ENCODE results near the gene RANBP10. TPM values are rescaled to one million over a fixed set of nuclear protein-coding genes. Genes with fewer than 3 reads are reported as not detected.
A peak's percentile ranks its signal among the peaks of the same experiment; 100 is the strongest.

RANBP10 gene
- total RNA-seq, 2 experiments from 2014 or later: 12.3 to 20.0 TPM

- POLR2A ChIA-PET: no interaction called here
- TF ChIP-seq CTCF (conservative IDR thresholded peaks at IDR 0.05; ENCODE audit: low read length): no peak
- TF ChIP-seq EZH2phosphoT487 (IDR thresholded peaks at IDR 0.05; ENCODE audit: borderline replicate concordance, low read depth, low read length): no peak
- peaks cover 18% of the 10 kb centered on the region for H3K36me3 ChIP-seq (ENCODE audit: insufficient read depth, low read length)
- H3K9me3 ChIP-seq (ENCODE audit: low read length): no peaks in the 10 kb centered on the region
- H3K9me2 ChIP-seq (ENCODE audit: insufficient read depth, low read length): no peaks in the 10 kb centered on the region
- DNase-seq (ENCODE audit: low spot score): no peak
- intact Hi-C loops (cut with micrococcal nuclease; ENCODE audit: unreplicated experiment): no loop called here
- H3K4me3 ChIP-seq (ENCODE audit: low read depth, low read length, poor library complexity, severe bottlenecking): no peak overlapping the region
- CTCF ChIA-PET (ENCODE audit: unreplicated experiment): no interaction called here
- no peaks in the 10 kb centered on the region for H3K79me2 ChIP-seq (ENCODE audit: insufficient read depth, low read depth, low read length)
- no peak overlapping the region for H3K27ac ChIP-seq (ENCODE audit: low read depth, low read length, poor library complexity, severe bottlenecking)
- no TSS peak for BruUV-seq (replicated peaks)
- no peaks in the 10 kb centered on the region; the same call in 1 of the 2 replicates for H4K20me1 ChIP-seq (ENCODE audit: insufficient read depth, low read length)
- no peak overlapping the region for H3K4me2 ChIP-seq (ENCODE audit: low read length)
- no peak overlapping the region for H2AFZ ChIP-seq (ENCODE audit: low read length)
- H3K4me1 ChIP-seq (ENCODE audit: insufficient read depth, low read length, poor library complexity, severe bottlenecking): no peaks in the 10 kb centered on the region
Measured at GRCh38 chr16:67761924-67762323, 44.4 kb downstream of the RANBP10 start.

- BruUV-seq (replicated peaks): no TSS peak
- H3K27ac ChIP-seq (ENCODE audit: low read depth, low read length, poor library complexity, severe bottlenecking): no peak overlapping the region
- H3K79me2 ChIP-seq (ENCODE audit: insufficient read depth, low read depth, low read length): no peaks in the 10 kb centered on the region
- POLR2A ChIA-PET: interaction anchor here (1.0 kb wide), 1 partner anchor 25 kb away, joined by 3 read pairs; no protein-coding TSS in a partner anchor
- H2AFZ ChIP-seq (ENCODE audit: low read length): no peak overlapping the region
- CTCF ChIA-PET (ENCODE audit: unreplicated experiment): no interaction called here
- H3K4me3 ChIP-seq (ENCODE audit: low read depth, low read length, poor library complexity, severe bottlenecking): no peak overlapping the region
- no peaks in the 10 kb centered on the region for H3K4me1 ChIP-seq (ENCODE audit: insufficient read depth, low read length, poor library complexity, severe bottlenecking)
- no peak overlapping the region for H3K4me2 ChIP-seq (ENCODE audit: low read length)
- H3K9me3 ChIP-seq (ENCODE audit: low read length): no peaks in the 10 kb centered on the region
- no peak for TF ChIP-seq EZH2phosphoT487 (IDR thresholded peaks at IDR 0.05; ENCODE audit: borderline replicate concordance, low read depth, low read length)
- TF ChIP-seq CTCF (conservative IDR thresholded peaks at IDR 0.05; ENCODE audit: low read length): no peak
- H3K36me3 ChIP-seq (ENCODE audit: insufficient read depth, low read length): peaks cover 8% of the 10 kb centered on the region
- intact Hi-C loops (cut with micrococcal nuclease; ENCODE audit: unreplicated experiment): no loop called here
- no peaks in the 10 kb centered on the region for H3K9me2 ChIP-seq (ENCODE audit: insufficient read depth, low read length)
- no peaks in the 10 kb centered on the region; the same call in 1 of the 2 replicates for H4K20me1 ChIP-seq (ENCODE audit: insufficient read depth, low read length)
- DNase-seq (ENCODE audit: low spot score): no peak
Measured at GRCh38 chr16:67760956-67761230, 45.5 kb downstream of the RANBP10 start.

- H4K20me1 ChIP-seq (ENCODE audit: insufficient read depth, low read length): no peaks in the 10 kb centered on the region; the same call in 1 of the 2 replicates
- no peak overlapping the region for H3K4me3 ChIP-seq (ENCODE audit: low read depth, low read length, poor library complexity, severe bottlenecking)
- intact Hi-C loops (cut with micrococcal nuclease; ENCODE audit: unreplicated experiment): no loop called here
- no peak overlapping the region for H3K4me2 ChIP-seq (ENCODE audit: low read length)
- POLR2A ChIA-PET: interaction anchor here (0.6 to 1.0 kb wide), 2 partner anchors 26 to 71 kb away, joined by 3 to 4 read pairs; no protein-coding TSS in a partner anchor
- H3K79me2 ChIP-seq (ENCODE audit: insufficient read depth, low read depth, low read length): no peaks in the 10 kb centered on the region
- no TSS peak for BruUV-seq (replicated peaks)
- CTCF ChIA-PET (ENCODE audit: unreplicated experiment): no interaction called here
- no peaks in the 10 kb centered on the region for H3K4me1 ChIP-seq (ENCODE audit: insufficient read depth, low read length, poor library complexity, severe bottlenecking)
- H3K9me3 ChIP-seq (ENCODE audit: low read length): no peaks in the 10 kb centered on the region
- H3K27ac ChIP-seq (ENCODE audit: low read depth, low read length, poor library complexity, severe bottlenecking): no peak overlapping the region
- TF ChIP-seq EZH2phosphoT487 (IDR thresholded peaks at IDR 0.05; ENCODE audit: borderline replicate concordance, low read depth, low read length): no peak
- no peak for TF ChIP-seq CTCF (conservative IDR thresholded peaks at IDR 0.05; ENCODE audit: low read length)
- no peak overlapping the region for H2AFZ ChIP-seq (ENCODE audit: low read length)
- H3K36me3 ChIP-seq (ENCODE audit: insufficient read depth, low read length): peaks cover 7% of the 10 kb centered on the region; the same call in 1 of the 2 replicates
- H3K9me2 ChIP-seq (ENCODE audit: insufficient read depth, low read length): no peaks in the 10 kb centered on the region
- DNase-seq (ENCODE audit: low spot score): peak; percentile 19
Measured at GRCh38 chr16:67760206-67760955, 46.0 kb downstream of the RANBP10 start.
